NK-92 (cell line): ENCODE results near the gene COA5.

Experiments
- DNase-seq: peaks from one replicate; lab custom pipeline; 2025; ENCODE audit not compliant: unreplicated experiment; lab: John Stamatoyannopoulos, UW

The COA5 gene

GRCh38 chr2:98572676-98573075 lies 35.6 kb downstream of the COA5 start:
- DNase-seq = no peak

GRCh38 chr2:98572211-98572610 lies 36.1 kb downstream of the COA5 start:
- no peak for DNase-seq

- DNase-seq = no peak
Observed at GRCh38 chr2:98571796-98572195, 36.5 kb downstream of the COA5 start.

- DNase-seq = no peak
Observed at GRCh38 chr2:98571121-98571701, 37.1 kb downstream of the COA5 start.

DNA sequence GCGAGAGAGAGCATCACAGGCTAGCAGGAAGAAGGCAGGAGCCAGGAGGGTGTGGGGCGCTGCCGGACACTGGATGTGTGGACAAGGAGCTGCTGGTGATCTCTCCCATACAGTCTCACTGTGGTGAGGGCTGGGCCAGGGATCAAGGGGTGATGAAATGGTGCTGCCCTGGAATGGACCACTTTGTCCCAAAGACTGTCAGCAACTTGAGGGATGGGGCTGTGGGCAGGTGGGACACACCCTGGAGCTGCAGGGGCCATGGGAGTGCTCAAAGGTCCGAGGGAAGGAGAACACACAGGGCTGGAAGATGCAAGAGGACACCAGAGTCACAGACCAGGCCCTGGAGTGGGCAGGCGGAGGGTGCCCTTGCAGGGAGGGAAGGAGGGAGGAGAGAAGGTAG lies 38.0 kb downstream of the COA5 start:
- DNase-seq = no peak

DNA sequence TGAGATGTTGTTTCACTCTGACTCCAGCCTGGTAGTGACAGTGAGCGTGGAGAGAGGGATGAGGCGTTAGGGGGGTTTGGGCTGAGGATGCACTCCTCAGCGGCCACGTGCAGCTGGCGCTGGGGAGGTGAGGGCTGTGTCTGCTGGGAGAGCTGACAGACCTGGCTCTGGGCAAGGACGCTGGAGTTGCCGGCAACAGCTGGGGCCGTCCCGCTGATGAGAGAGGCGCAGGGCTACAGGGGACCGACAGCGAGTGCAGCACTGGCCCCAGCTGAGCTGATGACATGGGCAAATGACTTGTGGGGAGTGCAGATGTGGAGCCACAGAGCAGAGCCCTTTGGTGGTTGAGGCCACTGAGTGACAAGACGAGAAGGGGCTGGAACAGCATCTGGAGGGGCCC lies 38.4 kb downstream of the COA5 start:
- no peak for DNase-seq

DNA sequence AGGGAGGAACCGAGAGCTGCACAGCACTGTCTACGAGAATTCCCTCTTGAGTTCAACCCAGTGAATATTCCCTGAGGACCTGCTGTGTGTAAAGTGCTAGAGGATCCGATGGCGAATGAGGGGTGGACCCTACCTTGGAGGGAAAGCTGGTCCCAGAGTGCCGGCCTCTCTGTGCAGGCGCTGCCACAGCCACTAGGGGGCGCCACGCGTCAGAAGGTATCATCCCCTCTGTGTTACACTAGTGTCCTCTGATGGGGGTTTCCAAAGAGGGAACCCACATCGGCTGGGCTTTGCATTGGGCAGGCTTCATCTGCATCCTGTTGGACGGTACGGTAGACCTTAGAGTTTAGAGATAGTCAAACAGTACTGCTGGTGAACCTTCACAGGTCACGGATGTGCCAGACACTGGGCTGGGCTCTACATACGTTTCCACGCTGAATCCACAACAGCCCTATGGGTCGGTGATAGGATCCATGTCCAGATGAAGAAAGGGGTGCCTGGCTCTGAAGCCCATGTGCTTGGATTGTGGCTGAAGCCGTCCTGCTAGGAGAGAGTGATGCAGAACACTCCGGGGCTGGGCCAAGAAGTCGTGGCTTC lies 39.0 kb downstream of the COA5 start:
- no peak for DNase-seq

- DNase-seq = no peak
Observed at GRCh38 chr2:98568161-98568956, 40.0 kb downstream of the COA5 start.

- DNase-seq = no peak
Observed at GRCh38 chr2:98565941-98566340, 42.4 kb downstream of the COA5 start.

GRCh38 chr2:98565286-98565860 lies 42.9 kb downstream of the COA5 start:
- DNase-seq = no peak

GRCh38 chr2:98564541-98565132 lies 43.7 kb downstream of the COA5 start:
- DNase-seq = no peak

GRCh38 chr2:98563394-98563793 lies 44.9 kb downstream of the COA5 start:
- DNase-seq = no peak

- no peak for DNase-seq
Observed at GRCh38 chr2:98561902-98562695, 46.2 kb downstream of the COA5 start.

- DNase-seq = no peak
Observed at GRCh38 chr2:98561018-98561417, 47.3 kb downstream of the COA5 start.

- DNase-seq = no peak
Observed at GRCh38 chr2:98560256-98560771, 48.0 kb downstream of the COA5 start.

- no peak for DNase-seq
Observed at GRCh38 chr2:98559581-98559980, 48.7 kb downstream of the COA5 start.

DNA sequence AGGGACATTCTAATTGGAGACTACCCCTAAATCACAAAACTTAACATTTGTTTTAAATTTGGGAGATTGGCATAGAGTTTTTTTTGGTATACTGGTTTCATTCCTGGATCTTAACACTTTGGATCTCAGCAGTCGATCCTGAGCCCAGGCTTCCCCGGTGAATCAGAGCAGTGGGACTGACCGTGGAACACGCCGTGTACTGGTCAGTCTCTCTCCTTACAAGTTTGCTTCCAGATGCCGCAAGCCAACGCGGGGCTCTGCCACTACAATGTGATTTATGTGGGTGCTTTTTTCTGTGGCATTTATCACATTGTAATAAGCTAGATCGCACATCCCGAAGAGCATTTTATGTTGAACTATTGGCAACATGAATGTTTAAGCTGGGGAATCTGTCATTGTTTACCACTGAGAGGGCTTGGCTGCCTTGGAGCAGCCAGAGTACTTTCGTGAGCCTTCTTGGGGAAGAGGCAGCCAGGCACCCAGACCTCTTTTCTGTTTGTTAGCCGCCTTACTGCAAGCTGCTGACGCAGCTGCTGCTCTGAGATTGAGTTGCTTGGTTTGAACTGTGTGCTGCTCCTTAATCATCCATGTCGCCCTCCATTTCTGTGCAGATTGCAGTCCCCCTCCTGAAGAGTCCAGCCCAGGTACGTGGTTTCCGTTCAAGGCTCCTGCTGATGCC lies 49.3 kb downstream of the COA5 start:
- DNase-seq = no peak

DNA sequence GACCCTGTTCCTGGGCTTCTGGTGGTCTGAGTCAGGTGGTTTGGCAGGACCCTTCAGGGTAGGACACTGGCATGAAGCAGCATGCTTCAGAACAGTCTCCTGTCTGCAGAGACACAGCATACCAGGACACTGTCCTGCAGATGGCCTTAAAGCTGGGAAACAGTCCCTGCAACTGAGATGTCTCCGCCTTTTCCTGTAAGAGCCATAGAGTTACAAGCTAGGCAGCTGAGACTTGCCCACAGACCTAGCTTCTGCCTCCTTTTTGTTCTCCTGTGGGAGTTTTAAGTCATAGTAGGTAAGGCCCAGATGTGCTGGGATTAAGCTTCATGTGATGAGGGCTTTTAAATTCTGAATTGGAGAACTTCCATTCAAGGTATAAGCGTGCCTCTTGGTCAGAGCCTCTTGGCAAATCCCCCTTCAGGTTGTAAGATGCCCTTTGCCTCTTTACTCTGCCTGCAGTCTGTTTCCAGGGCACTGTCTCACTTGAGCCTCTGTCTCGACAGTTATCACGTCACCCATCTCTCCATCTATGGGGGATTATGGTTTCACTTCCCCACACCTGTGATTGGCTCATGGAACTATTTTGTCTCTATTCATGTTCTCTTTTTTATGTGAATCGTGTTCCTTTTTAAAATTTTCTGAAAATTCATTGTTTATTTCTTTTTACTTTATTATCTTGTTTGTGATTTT lies 51.8 kb downstream of the COA5 start:
- DNase-seq = no peak

DNA sequence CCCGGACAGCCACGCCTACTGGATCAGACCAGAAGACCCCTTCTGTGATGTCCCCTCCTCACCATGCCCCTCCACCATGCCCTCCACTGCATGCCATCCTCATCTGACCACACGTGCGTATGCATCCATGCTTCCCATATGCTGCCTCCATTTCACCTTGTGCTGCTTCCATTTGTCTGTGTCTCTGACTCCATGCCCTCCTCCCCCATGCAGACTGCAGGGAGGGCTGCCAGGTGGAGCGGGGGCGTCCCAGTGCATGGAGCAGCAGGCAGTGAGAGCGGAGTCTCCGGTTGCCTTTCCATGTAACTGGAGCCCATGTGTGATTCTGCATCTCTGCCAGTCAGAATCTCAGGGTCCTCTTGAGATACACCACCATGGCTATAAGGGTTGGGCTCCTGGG lies 52.6 kb downstream of the COA5 start:
- DNase-seq = no peak
